Measurements from ENCODE around the gene ATAD2B.

ATAD2B gene

GRCh38 chr2:23912054-23912453 lies 14.9 kb downstream of the ATAD2B start:
- Histone ChIP-seq H3K27ac (ENCODE audit: low read depth, low read length) (no peak overlapping the region), H3K4me3 (ENCODE audit: low read depth, low read length) (no peak overlapping the region), H3K27me3 (ENCODE audit: control insufficient read depth, insufficient read depth, low read length) (no peaks in the 10 kb centered on the region), H3K9me3 (ENCODE audit: control insufficient read depth, insufficient read depth, low read depth, low read length) (no peaks in the 10 kb centered on the region), H3K36me3 (ENCODE audit: control insufficient read depth, insufficient read depth, low read length) (no peaks in the 10 kb centered on the region), H3K4me1 (ENCODE audit: control insufficient read depth, insufficient read depth, low read length) (peaks cover 8% of the 10 kb centered on the region), H3K9ac (ENCODE audit: low read length) (no peak overlapping the region)

- H3K9ac ChIP-seq (ENCODE audit: low read length): no peak overlapping the region
- no peaks in the 10 kb centered on the region for H3K4me1 ChIP-seq (ENCODE audit: control insufficient read depth, insufficient read depth, low read length)
- H3K9me3 ChIP-seq (ENCODE audit: control insufficient read depth, insufficient read depth, low read depth, low read length): no peaks in the 10 kb centered on the region
- no peak overlapping the region for H3K27ac ChIP-seq (ENCODE audit: low read depth, low read length)
- H3K36me3 ChIP-seq (ENCODE audit: control insufficient read depth, insufficient read depth, low read length): no peaks in the 10 kb centered on the region
- no peak overlapping the region for H3K4me3 ChIP-seq (ENCODE audit: low read depth, low read length)
- no peaks in the 10 kb centered on the region for H3K27me3 ChIP-seq (ENCODE audit: control insufficient read depth, insufficient read depth, low read length)
These were observed 21.8 kb downstream of the ATAD2B start for GRCh38 chr2:23905155-23905554.

GRCh38 chr2:23904692-23905091 lies 22.2 kb downstream of the ATAD2B start:
- Histone ChIP-seq H3K36me3 (ENCODE audit: control insufficient read depth, insufficient read depth, low read length) (no peaks in the 10 kb centered on the region), H3K27me3 (ENCODE audit: control insufficient read depth, insufficient read depth, low read length) (no peaks in the 10 kb centered on the region), H3K9me3 (ENCODE audit: control insufficient read depth, insufficient read depth, low read depth, low read length) (no peaks in the 10 kb centered on the region), H3K4me1 (ENCODE audit: control insufficient read depth, insufficient read depth, low read length) (no peaks in the 10 kb centered on the region), H3K27ac (ENCODE audit: low read depth, low read length) (no peak overlapping the region), H3K9ac (ENCODE audit: low read length) (no peak overlapping the region), H3K4me3 (ENCODE audit: low read depth, low read length) (no peak overlapping the region)

GRCh38 chr2:23904215-23904614 lies 22.7 kb downstream of the ATAD2B start:
- Histone ChIP-seq H3K27ac (ENCODE audit: low read depth, low read length) (no peak overlapping the region), H3K4me3 (ENCODE audit: low read depth, low read length) (no peak overlapping the region), H3K9ac (ENCODE audit: low read length) (no peak overlapping the region)

GRCh38 chr2:23903034-23903433 lies 23.9 kb downstream of the ATAD2B start:
- H3K27me3 ChIP-seq (ENCODE audit: control insufficient read depth, insufficient read depth, low read length): no peaks in the 10 kb centered on the region
- H3K36me3 ChIP-seq (ENCODE audit: control insufficient read depth, insufficient read depth, low read length): no peaks in the 10 kb centered on the region
- H3K27ac ChIP-seq (ENCODE audit: low read depth, low read length): no peak overlapping the region
- H3K4me1 ChIP-seq (ENCODE audit: control insufficient read depth, insufficient read depth, low read length): no peaks in the 10 kb centered on the region
- no peaks in the 10 kb centered on the region for H3K9me3 ChIP-seq (ENCODE audit: control insufficient read depth, insufficient read depth, low read depth, low read length)
- no peak overlapping the region for H3K9ac ChIP-seq (ENCODE audit: low read length)
- no peak overlapping the region for H3K4me3 ChIP-seq (ENCODE audit: low read depth, low read length)

More at GRCh38 chr2:23904215-23904614, 22.7 kb downstream of the ATAD2B start:
- no peaks in the 10 kb centered on the region for H3K9me3 ChIP-seq (ENCODE audit: control insufficient read depth, insufficient read depth, low read depth, low read length)
- H3K27me3 ChIP-seq (ENCODE audit: control insufficient read depth, insufficient read depth, low read length): no peaks in the 10 kb centered on the region
- no peaks in the 10 kb centered on the region for H3K4me1 ChIP-seq (ENCODE audit: control insufficient read depth, insufficient read depth, low read length)
- no peaks in the 10 kb centered on the region for H3K36me3 ChIP-seq (ENCODE audit: control insufficient read depth, insufficient read depth, low read length)

- Histone ChIP-seq H3K36me3 (ENCODE audit: control insufficient read depth, insufficient read depth, low read length) (no peaks in the 10 kb centered on the region), H3K4me1 (ENCODE audit: control insufficient read depth, insufficient read depth, low read length) (no peaks in the 10 kb centered on the region), H3K9ac (ENCODE audit: low read length) (no peak overlapping the region), H3K27me3 (ENCODE audit: control insufficient read depth, insufficient read depth, low read length) (no peaks in the 10 kb centered on the region), H3K27ac (ENCODE audit: low read depth, low read length) (no peak overlapping the region), H3K4me3 (ENCODE audit: low read depth, low read length) (no peak overlapping the region), H3K9me3 (ENCODE audit: control insufficient read depth, insufficient read depth, low read depth, low read length) (no peaks in the 10 kb centered on the region)
These were observed 24.7 kb downstream of the ATAD2B start for GRCh38 chr2:23901966-23902846.

GRCh38 chr2:23900541-23901322 lies 26.2 kb downstream of the ATAD2B start:
- H3K36me3 ChIP-seq (ENCODE audit: control insufficient read depth, insufficient read depth, low read length): no peaks in the 10 kb centered on the region
- H3K27ac ChIP-seq (ENCODE audit: low read depth, low read length): no peak overlapping the region
- H3K9me3 ChIP-seq (ENCODE audit: control insufficient read depth, insufficient read depth, low read depth, low read length): no peaks in the 10 kb centered on the region
- H3K27me3 ChIP-seq (ENCODE audit: control insufficient read depth, insufficient read depth, low read length): no peaks in the 10 kb centered on the region
- H3K4me3 ChIP-seq (ENCODE audit: low read depth, low read length): no peak overlapping the region
- no peaks in the 10 kb centered on the region for H3K4me1 ChIP-seq (ENCODE audit: control insufficient read depth, insufficient read depth, low read length)
- H3K9ac ChIP-seq (ENCODE audit: low read length): no peak overlapping the region

GRCh38 chr2:23900133-23900532 lies 26.8 kb downstream of the ATAD2B start:
- Histone ChIP-seq H3K36me3 (ENCODE audit: control insufficient read depth, insufficient read depth, low read length) (no peaks in the 10 kb centered on the region), H3K4me1 (ENCODE audit: control insufficient read depth, insufficient read depth, low read length) (no peaks in the 10 kb centered on the region), H3K9me3 (ENCODE audit: control insufficient read depth, insufficient read depth, low read depth, low read length) (no peaks in the 10 kb centered on the region), H3K9ac (ENCODE audit: low read length) (no peak overlapping the region), H3K4me3 (ENCODE audit: low read depth, low read length) (no peak overlapping the region), H3K27ac (ENCODE audit: low read depth, low read length) (no peak overlapping the region), H3K27me3 (ENCODE audit: control insufficient read depth, insufficient read depth, low read length) (no peaks in the 10 kb centered on the region)

GRCh38 chr2:23871206-23871605 lies 55.7 kb downstream of the ATAD2B start:
- Histone ChIP-seq H3K9me3 (ENCODE audit: control insufficient read depth, insufficient read depth, low read depth, low read length) (no peaks in the 10 kb centered on the region), H3K36me3 (ENCODE audit: control insufficient read depth, insufficient read depth, low read length) (peaks cover 48% of the 10 kb centered on the region), H3K27ac (ENCODE audit: low read depth, low read length) (no peak overlapping the region), H3K9ac (ENCODE audit: low read length) (no peak overlapping the region), H3K4me1 (ENCODE audit: control insufficient read depth, insufficient read depth, low read length) (no peaks in the 10 kb centered on the region), H3K4me3 (ENCODE audit: low read depth, low read length) (no peak overlapping the region), H3K27me3 (ENCODE audit: control insufficient read depth, insufficient read depth, low read length) (no peaks in the 10 kb centered on the region)

GRCh38 chr2:23867449-23867848 lies 59.5 kb downstream of the ATAD2B start:
- no peak overlapping the region for H3K9ac ChIP-seq (ENCODE audit: low read length)
- no peak overlapping the region for H3K27ac ChIP-seq (ENCODE audit: low read depth, low read length)
- peaks cover 10% of the 10 kb centered on the region; the same call in 1 of the 2 replicates for H3K4me1 ChIP-seq (ENCODE audit: control insufficient read depth, insufficient read depth, low read length)
- H3K27me3 ChIP-seq (ENCODE audit: control insufficient read depth, insufficient read depth, low read length): no peaks in the 10 kb centered on the region
- no peak overlapping the region for H3K4me3 ChIP-seq (ENCODE audit: low read depth, low read length)
- no peaks in the 10 kb centered on the region for H3K9me3 ChIP-seq (ENCODE audit: control insufficient read depth, insufficient read depth, low read depth, low read length)
- peaks cover 19% of the 10 kb centered on the region for H3K36me3 ChIP-seq (ENCODE audit: control insufficient read depth, insufficient read depth, low read length)

All from HUES6 (cell line).